GM18867 (cell line): ENCODE results near the gene IL1RAPL1.

ENCODE experiments used
- ATAC-seq: cut with Tn5 transposase; IDR thresholded peaks from one replicate; pipeline ENCODE4 v1.9.1; 2021; ENCODE audit warnings: mild to moderate bottlenecking, moderate library complexity; ENCODE audit not compliant: unreplicated experiment

The IL1RAPL1 gene

GRCh38 chrX:29952016-29952415, 1364.8 kb downstream of the IL1RAPL1 start:
- no peak for ATAC-seq

DNA sequence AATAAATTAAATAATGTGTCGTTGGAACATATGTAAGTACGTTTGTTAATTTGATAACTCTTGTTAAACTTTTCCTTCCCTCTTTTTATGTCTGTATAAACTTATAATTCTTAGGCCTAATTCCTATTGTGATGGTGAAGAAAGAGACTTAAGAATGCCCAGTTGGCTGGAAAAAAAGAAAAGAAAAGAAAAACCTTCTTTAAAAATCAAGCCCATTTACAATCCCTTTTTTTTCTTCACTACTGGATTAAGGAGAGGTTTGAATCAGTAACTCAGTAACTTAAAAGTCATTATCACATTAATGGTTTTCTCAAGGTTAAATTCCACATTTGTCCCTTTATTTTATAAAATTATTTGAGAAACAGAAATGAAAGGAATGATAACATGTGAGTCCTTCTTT, 1374.8 kb downstream of the IL1RAPL1 start:
- ATAC-seq: no peak

GRCh38 chrX:29965634-29966033, 1378.4 kb downstream of the IL1RAPL1 start:
- ATAC-seq: no peak

DNA sequence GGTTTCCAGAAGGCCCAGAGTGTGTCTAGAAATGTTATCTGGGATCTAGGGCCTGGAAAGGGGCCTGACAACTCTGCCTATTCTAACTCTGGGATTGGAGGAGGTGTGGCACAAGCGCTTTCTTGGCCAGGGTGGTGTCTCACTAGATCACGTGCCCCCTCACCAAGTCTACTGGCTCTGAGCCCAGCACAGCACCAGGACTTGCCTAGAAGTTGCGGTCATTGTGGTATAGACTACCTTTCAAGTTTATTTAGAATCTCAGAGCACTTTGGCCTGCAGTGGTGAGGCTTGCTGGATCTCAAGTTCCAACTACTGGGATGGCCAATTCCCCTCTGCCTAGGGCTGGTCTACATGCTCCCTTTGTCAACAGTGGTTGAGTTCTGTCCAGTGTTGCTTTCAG, 1404.8 kb downstream of the IL1RAPL1 start:
- no peak for ATAC-seq

- ATAC-seq: no peak
Measured at GRCh38 chrX:30005813-30006212, 1418.6 kb downstream of the IL1RAPL1 start.
